DOHH2 (cell line): ENCODE results near the gene SYCP2.

Source experiments
- H3F3A ChIP-seq: fragments of 200-600 bp; sonication (generic), shearing (Covaris generic); 2 replicates; pipeline ENCODE4 v1.6.0; 2016; ENCODE audit warnings: antibody characterized with exemption, mild to moderate bottlenecking; ENCODE audit not compliant: control insufficient read depth, insufficient read depth
- H3K27ac ChIP-seq: fragments of 200-600 bp; sonication (generic); 2 replicates; pipeline ENCODE4 v1.5.1; 2014; ENCODE audit warnings: low read depth, mild to moderate bottlenecking, low read length, moderate library complexity
- H3K27me3 ChIP-seq: fragments of 200-600 bp; sonication (generic); 2 replicates; pipeline ENCODE4 v1.6.1; 2014; ENCODE audit warnings: mild to moderate bottlenecking, low read length, mixed read lengths; ENCODE audit not compliant: control insufficient read depth
- H3K36me3 ChIP-seq: fragments of 200-600 bp; sonication (generic); 2 replicates; pipeline ENCODE4 v1.6.1; 2014; ENCODE audit warnings: mild to moderate bottlenecking, low read length, moderate library complexity, mixed read lengths; ENCODE audit not compliant: control insufficient read depth
- H3K4me1 ChIP-seq: fragments of 200-600 bp; sonication (generic); 2 replicates; pipeline ENCODE4 v1.6.1; 2014; ENCODE audit warnings: mild to moderate bottlenecking, low read length, mixed read lengths; ENCODE audit not compliant: control insufficient read depth
- H3K4me2 ChIP-seq: fragments of 200-600 bp; sonication (generic); 2 replicates; pipeline ENCODE4 v1.6.0; 2014; ENCODE audit warnings: mild to moderate bottlenecking, low read length, moderate library complexity
- H3K4me3 ChIP-seq: fragments of 200-600 bp; sonication (generic); 2 replicates; pipeline ENCODE4 v1.5.1; 2014; ENCODE audit warnings: mild to moderate bottlenecking, low read length, mixed read lengths
- H3K79me2 ChIP-seq: fragments of 200-600 bp; sonication (generic); 2 replicates; pipeline ENCODE4 v1.6.1; 2014; ENCODE audit warnings: mild to moderate bottlenecking, low read length, mixed read lengths; ENCODE audit not compliant: control insufficient read depth
- H3K9me2 ChIP-seq: fragments of 200-600 bp; sonication (generic); replicated peaks from 2 replicates; pipeline ENCODE4 v1.6.1; 2014; ENCODE audit warnings: mild to moderate bottlenecking, low read length, mixed read lengths; ENCODE audit not compliant: control insufficient read depth
- H3K9me3 ChIP-seq: fragments of 200-600 bp; sonication (generic); 2 replicates; pipeline ENCODE4 v1.6.1; 2014; ENCODE audit warnings: antibody characterized with exemption, low read length, mixed read lengths; ENCODE audit not compliant: control insufficient read depth, insufficient read depth
- H4K20me1 ChIP-seq: fragments of 200-600 bp; sonication (generic); 2 replicates; pipeline ENCODE4 v1.6.0; 2014; ENCODE audit warnings: low read depth, mild to moderate bottlenecking, antibody characterized with exemption, low read length, moderate library complexity; ENCODE audit not compliant: control insufficient read depth, insufficient read depth
- CTCF ChIP-seq: fragments of 200-600 bp; sonication (generic); IDR thresholded peaks from one replicate; pipeline ENCODE4 v1.5.1; 2014; ENCODE audit warnings: antibody characterized with exemption, mild to moderate bottlenecking, low read depth, low read length; ENCODE audit not compliant: poor library complexity, severe bottlenecking
- EZH2phosphoT487 ChIP-seq: fragments of 200-600 bp; sonication (generic); IDR thresholded peaks from 2 replicates; pipeline ENCODE4 v1.6.1; 2017; ENCODE audit warnings: borderline replicate concordance, mild to moderate bottlenecking, antibody characterized with exemption, low read length, moderate library complexity, mixed read lengths

The SYCP2 gene

GRCh38 chr20:59820204-59821041 is 113.0 kb downstream of the SYCP2 start:
- Histone ChIP-seq H3K27me3 (no peaks in the 10 kb centered on the region), H3K4me3 (no peak overlapping the region), H3K4me2 (no peak overlapping the region), H3K9me3 (no peaks in the 10 kb centered on the region), H3K9me2 (no peaks in the 10 kb centered on the region), H3K79me2 (no peaks in the 10 kb centered on the region), H3F3A (no peaks in the 10 kb centered on the region), H3K27ac (no peak overlapping the region), H3K36me3 (no peaks in the 10 kb centered on the region), H3K4me1 (no peaks in the 10 kb centered on the region), H4K20me1 (no peaks in the 10 kb centered on the region)
- TF ChIP-seq EZH2phosphoT487 (no peak), CTCF (no peak)

GRCh38 chr20:59819496-59820203 is 113.8 kb downstream of the SYCP2 start:
- no peaks in the 10 kb centered on the region for H4K20me1 ChIP-seq

GRCh38 chr20:59818911-59819310 is 114.5 kb downstream of the SYCP2 start:
- Histone ChIP-seq H3K9me3 (no peaks in the 10 kb centered on the region), H3K36me3 (no peaks in the 10 kb centered on the region), H3K4me1 (no peaks in the 10 kb centered on the region), H3K4me3 (no peak overlapping the region), H3K9me2 (no peaks in the 10 kb centered on the region), H4K20me1 (no peaks in the 10 kb centered on the region), H3F3A (no peaks in the 10 kb centered on the region), H3K79me2 (no peaks in the 10 kb centered on the region), H3K4me2 (no peak overlapping the region), H3K27me3 (no peaks in the 10 kb centered on the region), H3K27ac (no peak overlapping the region)
- TF ChIP-seq EZH2phosphoT487 = no peak
- TF ChIP-seq CTCF = no peak

More at GRCh38 chr20:59819496-59820203, 113.8 kb downstream of the SYCP2 start:
- no peak overlapping the region for H3K4me3 ChIP-seq
- no peak overlapping the region for H3K4me2 ChIP-seq
- H3K36me3 ChIP-seq = no peaks in the 10 kb centered on the region
- H3K27me3 ChIP-seq = no peaks in the 10 kb centered on the region
- no peaks in the 10 kb centered on the region for H3K9me2 ChIP-seq
- H3K4me1 ChIP-seq = no peaks in the 10 kb centered on the region
- H3K27ac ChIP-seq = no peak overlapping the region
- H3K79me2 ChIP-seq = no peaks in the 10 kb centered on the region
- H3K9me3 ChIP-seq = no peaks in the 10 kb centered on the region
- TF ChIP-seq CTCF = no peak
- TF ChIP-seq EZH2phosphoT487 = no peak
- H3F3A ChIP-seq = no peaks in the 10 kb centered on the region
